HG02870 (cell line): ENCODE measurements around the gene TGFB1I1.
A peak's percentile ranks its signal among the peaks of the same experiment; 100 is the strongest.
"Not testable (repeated sequence)": the region's sequence is repeated elsewhere in the genome, so short reads cannot be mapped to it uniquely, and the experiment has no call there.

ENCODE experiments used
- ATAC-seq: cut with Tn5 transposase; IDR thresholded peaks from one replicate; pipeline ENCODE4 v1.9.1; 2021; ENCODE audit warnings: mild to moderate bottlenecking, moderate library complexity; ENCODE audit not compliant: unreplicated experiment

TGFB1I1 gene

GRCh38 chr16:31486045-31486444 is 14.1 kb downstream of the TGFB1I1 start:
- no peak for ATAC-seq

GRCh38 chr16:31487071-31487719 is 15.2 kb downstream of the TGFB1I1 start:
- ATAC-seq = no peak

GRCh38 chr16:31487720-31488467 is 15.9 kb downstream of the TGFB1I1 start:
- peak; percentile 76 for ATAC-seq

DNA sequence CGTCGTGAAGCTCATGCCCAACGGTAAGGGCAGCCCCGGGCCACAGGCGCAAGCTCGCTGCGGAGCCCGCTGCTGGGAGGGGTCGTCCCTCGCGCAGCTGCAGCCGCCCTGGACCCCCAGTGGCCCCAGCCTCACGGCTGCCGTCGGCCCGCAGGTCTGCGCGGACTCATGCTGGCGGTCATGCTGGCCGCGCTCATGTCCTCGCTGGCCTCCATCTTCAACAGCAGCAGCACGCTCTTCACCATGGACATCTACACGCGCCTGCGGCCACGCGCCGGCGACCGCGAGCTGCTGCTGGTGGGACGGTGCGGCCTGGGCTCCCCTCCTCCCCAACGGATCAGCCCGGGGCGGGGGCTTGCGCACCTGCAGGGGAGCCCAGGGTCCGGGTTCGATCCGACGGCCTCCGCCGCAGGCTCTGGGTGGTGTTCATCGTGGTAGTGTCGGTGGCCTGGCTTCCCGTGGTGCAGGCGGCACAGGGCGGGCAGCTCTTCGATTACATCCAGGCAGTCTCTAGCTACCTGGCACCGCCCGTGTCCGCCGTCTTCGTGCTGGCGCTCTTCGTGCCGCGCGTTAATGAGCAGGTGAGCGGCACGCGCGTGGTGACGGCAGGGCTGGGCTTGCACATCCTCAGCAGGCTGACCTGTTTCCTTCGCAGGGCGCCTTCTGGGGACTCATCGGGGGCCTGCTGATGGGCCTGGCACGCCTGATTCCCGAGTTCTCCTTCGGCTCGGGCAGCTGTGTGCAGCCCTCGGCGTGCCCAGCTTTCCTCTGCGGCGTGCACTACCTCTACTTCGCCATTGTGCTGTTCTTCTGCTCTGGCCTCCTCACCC is 16.7 kb downstream of the TGFB1I1 start:
- ATAC-seq = no peak

DNA sequence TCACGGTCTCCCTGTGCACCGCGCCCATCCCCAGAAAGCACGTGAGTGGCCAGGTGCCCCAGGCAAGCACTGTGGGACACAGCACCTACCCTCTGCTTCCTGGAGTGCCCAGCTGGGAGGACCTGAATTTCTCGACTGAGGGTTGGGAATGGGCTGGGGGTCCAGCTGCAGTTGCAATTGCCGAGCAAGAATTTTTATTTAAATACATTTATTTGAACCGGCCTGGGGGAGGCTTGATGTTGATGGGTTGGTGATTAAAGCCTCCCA is 17.3 kb downstream of the TGFB1I1 start:
- ATAC-seq = no peak

- no peak for ATAC-seq
Measured at GRCh38 chr16:31489616-31490584, 17.9 kb downstream of the TGFB1I1 start.

DNA sequence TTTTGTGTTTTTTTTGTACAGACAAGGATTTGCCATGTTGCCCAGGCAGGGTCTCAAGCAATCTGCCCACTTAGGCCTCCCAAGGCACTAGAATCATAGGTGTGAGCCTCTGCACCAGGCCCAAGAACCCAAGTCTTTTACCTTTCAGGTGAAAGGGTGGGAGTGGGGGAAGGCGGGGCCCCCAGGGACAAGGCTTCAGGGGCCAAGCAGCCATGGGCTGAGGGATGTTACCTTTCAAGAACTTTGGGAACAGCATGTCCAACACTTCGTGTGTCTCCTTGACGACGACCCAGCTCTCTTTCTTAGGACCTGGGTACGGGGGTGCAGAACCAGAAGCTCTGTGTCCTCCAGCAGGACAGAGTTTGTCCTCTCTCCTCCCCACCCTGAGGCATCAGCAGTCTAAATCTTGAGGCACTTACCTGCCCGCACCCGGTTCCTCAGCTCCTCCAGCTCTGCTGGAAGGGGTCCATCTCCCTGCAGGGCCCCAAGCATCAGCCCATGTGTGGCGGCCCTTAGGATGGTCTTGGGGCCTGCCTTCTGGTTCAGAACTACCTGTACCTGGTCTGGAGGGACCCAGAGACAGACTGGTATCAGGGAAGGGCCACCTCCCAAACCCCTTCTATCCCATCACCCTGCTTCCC is 19.9 kb downstream of the TGFB1I1 start:
- ATAC-seq = no peak

GRCh38 chr16:31493506-31494125 is 21.7 kb downstream of the TGFB1I1 start:
- ATAC-seq = no peak

DNA sequence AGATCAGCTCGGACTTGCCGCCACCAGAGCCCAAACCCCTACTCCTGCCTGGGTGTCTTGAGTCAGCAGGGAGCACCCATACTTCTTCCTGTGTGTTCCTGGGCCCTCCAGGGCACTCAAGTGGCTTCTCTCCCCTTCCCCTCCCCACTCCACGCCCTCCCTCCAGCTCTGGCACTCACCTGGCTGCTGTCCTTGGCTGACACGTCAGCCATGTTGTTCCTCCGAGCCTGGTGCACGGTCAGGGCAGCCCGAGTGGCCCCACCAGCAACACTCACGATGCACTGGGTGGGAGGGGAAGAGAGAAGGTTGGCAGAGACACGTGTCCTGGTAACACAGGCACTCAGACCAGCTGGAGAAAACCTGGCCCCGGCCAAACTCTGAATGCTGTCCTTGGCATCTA is 24.7 kb downstream of the TGFB1I1 start:
- no peak for ATAC-seq

- no peak for ATAC-seq
Measured at GRCh38 chr16:31498493-31498892, 26.5 kb downstream of the TGFB1I1 start.

GRCh38 chr16:31499928-31500327 is 28.0 kb downstream of the TGFB1I1 start:
- ATAC-seq = no peak

DNA sequence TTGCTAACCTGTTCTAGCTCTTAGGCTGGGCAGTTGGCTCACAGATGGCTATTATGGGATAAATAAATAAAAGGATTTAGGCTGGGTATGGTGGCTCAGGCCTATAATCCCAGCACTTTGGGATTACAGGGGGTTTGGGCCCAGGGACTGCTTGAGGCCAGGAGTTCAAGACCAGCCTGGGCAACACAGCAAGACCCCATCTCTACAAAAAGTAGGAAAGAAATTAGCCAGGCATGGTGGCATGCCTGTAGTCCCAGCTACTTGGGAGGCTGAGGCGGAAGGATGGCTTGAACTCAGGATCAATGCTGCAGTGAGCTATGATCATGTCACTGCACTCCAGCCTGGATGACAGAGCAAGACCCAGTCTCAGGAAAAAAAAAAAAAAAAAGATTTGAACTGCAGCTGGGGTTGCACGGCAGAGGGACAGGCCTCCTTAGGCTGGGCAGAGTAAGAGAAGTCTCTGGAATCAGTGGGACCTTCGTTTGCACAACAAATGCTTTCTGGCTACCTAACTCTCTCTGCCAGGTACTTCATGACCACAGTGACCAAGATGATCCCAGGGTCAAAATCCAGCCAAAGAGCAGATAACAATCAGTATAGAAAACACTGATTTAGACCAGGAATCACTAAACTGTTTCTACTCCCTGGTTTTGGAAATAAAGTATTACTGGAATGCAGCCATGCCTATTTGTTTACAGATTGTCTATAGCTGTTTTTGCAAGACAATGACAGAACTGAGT is 29.4 kb downstream of the TGFB1I1 start:
- ATAC-seq = no peak

DNA sequence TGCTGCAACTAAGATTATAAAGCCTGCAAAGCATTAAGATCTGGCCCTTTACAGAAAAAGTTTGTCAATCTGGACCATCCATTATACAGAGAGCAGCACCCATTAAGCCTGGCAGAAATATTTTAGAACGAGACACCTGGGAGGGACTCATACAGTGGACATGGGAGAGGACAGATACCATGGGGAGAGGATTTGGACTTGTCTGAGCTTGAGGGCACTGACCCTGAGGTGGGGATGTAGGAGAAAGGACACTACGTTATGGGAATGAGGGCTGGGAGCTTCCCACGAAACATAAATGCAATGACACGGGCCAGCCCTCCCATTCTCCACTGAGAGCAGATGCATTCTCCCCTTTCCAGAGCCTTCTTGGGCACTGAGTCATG is 30.0 kb downstream of the TGFB1I1 start:
- no peak for ATAC-seq

- ATAC-seq = no peak
Measured at GRCh38 chr16:31502981-31503380, 31.0 kb downstream of the TGFB1I1 start.

DNA sequence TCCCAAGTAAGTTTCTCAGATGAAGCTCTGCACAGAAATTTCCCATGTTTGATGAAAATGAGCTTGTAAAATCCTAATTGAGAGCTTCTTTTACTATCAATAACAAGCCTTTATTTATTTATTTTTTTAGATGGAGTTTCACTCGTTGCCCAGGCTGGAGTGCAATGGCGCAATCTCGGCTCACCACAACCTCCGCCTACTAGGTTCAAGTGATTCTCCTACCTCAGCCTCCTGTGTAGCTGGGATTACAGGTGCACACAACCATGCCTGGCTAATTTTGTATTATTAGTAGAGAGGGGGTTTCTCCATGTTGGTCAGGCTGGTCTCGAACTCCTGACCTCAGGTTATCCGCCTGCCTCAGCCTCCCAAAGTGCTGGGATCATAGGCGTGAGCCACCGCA is 31.6 kb downstream of the TGFB1I1 start:
- not testable (repeated sequence) for ATAC-seq

- no peak for ATAC-seq
Measured at GRCh38 chr16:31504159-31504558, 32.2 kb downstream of the TGFB1I1 start.

GRCh38 chr16:31505483-31505882 is 33.5 kb downstream of the TGFB1I1 start:
- peak; percentile 72 for ATAC-seq

GRCh38 chr16:31507617-31507928 is 35.6 kb downstream of the TGFB1I1 start:
- ATAC-seq = no peak

DNA sequence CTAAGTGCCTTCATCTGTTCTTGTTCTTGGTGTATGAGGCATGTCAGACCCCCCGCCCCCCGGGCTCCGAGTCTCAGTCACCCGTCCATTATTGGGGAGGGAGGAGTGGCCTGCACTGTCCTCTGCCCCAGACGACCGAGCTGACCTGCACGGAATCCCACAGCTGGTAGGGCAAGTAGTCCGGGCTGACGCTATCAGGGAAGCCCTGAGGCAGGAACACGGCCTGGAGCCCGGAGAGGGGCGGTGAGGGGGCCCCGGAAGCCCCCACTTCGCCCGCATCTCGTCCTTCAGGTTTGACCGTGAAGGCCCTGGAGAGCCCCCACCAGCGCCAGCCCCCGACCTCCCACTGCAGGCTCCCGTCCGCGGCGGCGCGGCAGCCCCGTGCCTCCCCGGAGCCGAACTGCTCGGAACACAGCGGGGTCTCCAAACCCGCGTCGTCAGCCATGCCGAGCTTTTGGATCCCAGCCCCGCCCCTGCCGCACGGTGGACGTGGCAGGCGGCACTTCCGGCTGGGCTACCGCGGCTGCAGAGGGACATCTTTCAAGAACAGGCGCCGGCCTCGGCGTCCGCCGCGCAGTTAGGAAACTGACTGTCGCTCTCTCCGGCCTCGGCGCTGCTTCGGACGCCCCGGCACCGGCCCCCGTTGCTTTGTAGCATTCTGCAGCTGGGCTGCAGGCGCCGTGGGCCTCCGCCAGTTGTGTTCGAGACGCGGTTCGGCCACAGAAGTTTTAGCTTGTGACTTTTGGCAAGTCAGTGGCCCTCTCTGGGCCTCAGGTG is 36.2 kb downstream of the TGFB1I1 start, which contains the start of gene RUSF1:
Gene RUSF1 (minus strand): TSS at position 463 of the 777 bp plus-strand sequence. CDS start 18 bp downstream, at position 445.
- peak; percentile 61 for ATAC-seq
